ENCODE measurements around the gene SLC2A10. TPM values are rescaled to one million over a fixed set of nuclear protein-coding genes. Genes with fewer than 3 reads are reported as not detected.

SLC2A10 gene
- 0.10 TPM for total RNA-seq (2013)
- polyA plus RNA-seq (not detected), polyA minus RNA-seq (not detected in 2 replicates), total RNA-seq (0 to 1.1 (median 0) reads per million in 11 experiments)

- Histone ChIP-seq H3K27ac (ENCODE audit: low read depth in 1 of 2, low read length in 2 of 2) (no peak within 1 kb of the TSS), H3K9me3 (replicated peaks in 1 of 2; ENCODE audit: control insufficient read depth in 1 of 2, insufficient read depth in 1 of 2, low read length in 2 of 2) (peaks cover 3 to 7% of the 10 kb centered on the region in 2 donors), H3K27me3 (ENCODE audit: control insufficient read depth in 2 of 2, insufficient read depth in 2 of 2, low read length in 2 of 2) (peaks cover 2 to 22% of the 10 kb centered on the region in 2 donors), H3K36me3 (replicated peaks in 1 of 2; ENCODE audit: control insufficient read depth in 1 of 2, insufficient read depth in 2 of 2, low read length in 2 of 2) (no peaks in the 10 kb centered on the region), H3K4me1 (ENCODE audit: control insufficient read depth in 1 of 2, insufficient read depth in 2 of 2, low read length in 2 of 2) (peaks cover 5 to 11% of the 10 kb centered on the region in 2 donors), H3K4me3 (replicated peaks in 1 of 3; ENCODE audit: low read depth in 2 of 3, low read length in 3 of 3) (peak within 1 kb of the TSS; percentile 3 to 69 (median 26)), H3K4me2 (replicated peaks; ENCODE audit: extremely low read depth, low read length, poor library complexity, severe bottlenecking) (peak within 1 kb of the TSS; percentile 79), H3K9ac (ENCODE audit: insufficient read depth, low read length, poor library complexity, severe bottlenecking) (peak within 1 kb of the TSS; percentile 64), H2AFZ (ENCODE audit: insufficient read depth, low read depth, low read length, poor library complexity, severe bottlenecking) (peak within 1 kb of the TSS; percentile 85), H3K79me2 (ENCODE audit: insufficient read depth, low read length) (no peaks in the 10 kb centered on the region), H4K20me1 (ENCODE audit: insufficient read depth, low read length) (no peaks in the 10 kb centered on the region)
- no peak for DNase-seq
- no peak for TF ChIP-seq CTCF (IDR thresholded peaks at IDR 0.05)
- H3K27ac Mint-ChIP-seq: peak within 1 kb of the TSS in 1 of 7 donors; percentile 12
- H3K27me3 Mint-ChIP-seq (ENCODE audit: low read depth in 3 of 3): peaks cover 25 to 31% (median 26%) of the 10 kb centered on the region in 3 donors
- peaks cover 13% of the 10 kb centered on the region for H3K4me1 Mint-ChIP-seq
- under 1% methylated on average over 67 of the region's 67 CpGs for WGBS (ENCODE audit: insufficient coverage)
- intact Hi-C loops (cut with micrococcal nuclease): no loop called here
- H3K36me3 Mint-ChIP-seq: peaks cover 0 to 3% of the 10 kb centered on the region in 2 donors
- peak within 1 kb of the TSS; percentile 77 to 90 for H3K4me3 Mint-ChIP-seq
- H3K9me3 Mint-ChIP-seq: peaks cover 3 to 23% (median 6%) of the 10 kb centered on the region in 7 donors
Observed at GRCh38 chr20:46709459-46710152, at the start of gene SLC2A10. Gene SLC2A10 (plus strand): TSS chr20:46709649. CDS start chr20:46709737, 88 bp downstream.

GRCh38 chr20:46660487-46660886 lies 49.0 kb upstream of the SLC2A10 start:
- no peak overlapping the region for H3K4me2 ChIP-seq (replicated peaks; ENCODE audit: extremely low read depth, low read length, poor library complexity, severe bottlenecking)
- H3K9me3 ChIP-seq (replicated peaks in 1 of 2; ENCODE audit: control insufficient read depth in 1 of 2, insufficient read depth in 1 of 2, low read length in 2 of 2): no peaks in the 10 kb centered on the region
- no peak overlapping the region for H3K4me3 ChIP-seq (replicated peaks in 1 of 3; ENCODE audit: low read depth in 2 of 3, low read length in 3 of 3)
- no peaks in the 10 kb centered on the region for H3K36me3 ChIP-seq (replicated peaks in 1 of 2; ENCODE audit: control insufficient read depth in 1 of 2, insufficient read depth in 2 of 2, low read length in 2 of 2)
- no peaks in the 10 kb centered on the region for H3K27me3 ChIP-seq (ENCODE audit: control insufficient read depth in 2 of 2, insufficient read depth in 2 of 2, low read length in 2 of 2)
- H3K27ac ChIP-seq (ENCODE audit: low read depth in 1 of 2, low read length in 2 of 2): no peak overlapping the region
- H3K9me3 Mint-ChIP-seq: peaks cover 0 to 4% (median 0%) of the 10 kb centered on the region in 7 donors
- no peaks in the 10 kb centered on the region for H4K20me1 ChIP-seq (ENCODE audit: insufficient read depth, low read length)
- WGBS (ENCODE audit: insufficient coverage): 100% methylated on average over 1 of the region's 4 CpGs
- H3K4me3 Mint-ChIP-seq: no peak overlapping the region
- no peaks in the 10 kb centered on the region for H3K4me1 Mint-ChIP-seq
- H3K79me2 ChIP-seq (ENCODE audit: insufficient read depth, low read length): no peaks in the 10 kb centered on the region
- H3K27ac Mint-ChIP-seq: no peak overlapping the region
- H2AFZ ChIP-seq (ENCODE audit: insufficient read depth, low read depth, low read length, poor library complexity, severe bottlenecking): no peak overlapping the region
- intact Hi-C loops (cut with micrococcal nuclease): no loop called here
- H3K9ac ChIP-seq (ENCODE audit: insufficient read depth, low read length, poor library complexity, severe bottlenecking): no peak overlapping the region
- DNase-seq: no peak
- no peaks in the 10 kb centered on the region for H3K36me3 Mint-ChIP-seq
- no peaks in the 10 kb centered on the region for H3K4me1 ChIP-seq (ENCODE audit: control insufficient read depth in 1 of 2, insufficient read depth in 2 of 2, low read length in 2 of 2)
- peaks cover 5 to 13% (median 7%) of the 10 kb centered on the region in 3 donors for H3K27me3 Mint-ChIP-seq (ENCODE audit: low read depth in 3 of 3)
- no peak for TF ChIP-seq CTCF (IDR thresholded peaks at IDR 0.05)

Data from CD14-positive monocyte (primary cell).